UCSD-AML1 (cell line): ENCODE data around the gene SLC45A2.
"Not testable (repeated sequence)": the region's sequence is repeated elsewhere in the genome, so short reads cannot be mapped to it uniquely, and the experiment has no call there.

Experiments used
- DNase-seq: peaks from one replicate; lab custom pipeline; 2025; ENCODE audit not compliant: unreplicated experiment; lab: John Stamatoyannopoulos, UW

SLC45A2 gene

DNA sequence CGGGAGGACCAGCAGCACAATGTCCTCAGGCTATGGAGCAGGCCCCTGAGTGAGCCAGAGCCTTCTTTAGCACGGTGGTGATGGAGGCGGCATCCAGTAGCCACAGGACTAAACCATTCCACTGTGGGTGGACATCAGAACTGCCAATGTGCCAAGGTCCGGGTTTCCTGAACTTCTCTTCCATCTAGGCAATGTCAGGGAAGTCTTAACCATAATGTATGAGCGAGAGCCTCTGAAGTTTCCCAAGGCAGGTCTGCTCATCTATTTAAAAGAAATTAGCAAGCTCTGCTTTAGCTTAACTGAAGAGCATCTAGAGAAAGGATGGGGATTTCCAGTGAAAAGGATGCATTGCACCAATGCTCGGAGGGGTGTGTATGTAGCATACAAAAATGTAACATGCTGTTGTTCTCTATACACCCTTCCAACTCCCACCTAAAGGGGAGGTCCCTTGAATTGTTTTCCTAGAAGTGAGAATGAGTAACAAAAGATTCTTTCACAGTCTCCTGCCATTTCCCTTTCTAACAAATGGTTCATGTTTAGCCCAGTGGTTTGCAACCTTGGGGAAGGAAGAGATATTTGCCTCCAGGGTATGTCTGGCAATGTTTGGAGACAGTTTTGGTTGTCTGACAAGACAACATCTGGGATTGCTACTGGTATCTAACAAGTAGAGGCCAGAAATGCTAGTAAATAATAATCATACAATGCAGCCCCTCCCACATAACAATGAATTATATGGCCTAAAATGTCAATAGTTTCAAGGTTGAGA lies 54.4 kb downstream of the SLC45A2 start:
- no peak for DNase-seq

DNA sequence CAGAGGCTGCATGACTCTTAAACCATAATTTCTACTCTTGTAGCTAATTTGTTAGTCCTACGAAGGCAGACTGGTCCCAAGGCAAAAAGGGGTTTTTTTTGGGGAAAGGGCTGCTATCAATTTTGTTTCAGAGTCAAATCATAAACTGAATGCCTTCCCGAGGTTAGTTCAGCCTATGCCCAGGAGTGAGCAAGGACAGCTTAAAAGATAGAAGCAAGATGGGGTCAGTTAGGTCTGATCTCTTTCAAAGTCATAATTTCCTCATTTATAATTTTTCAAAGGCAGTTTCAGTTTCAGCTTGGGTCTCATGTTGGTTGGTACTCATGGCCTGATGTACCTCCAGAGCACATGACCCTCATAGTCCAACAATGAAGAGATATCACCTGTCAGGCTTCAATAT lies 56.2 kb downstream of the SLC45A2 start:
- no peak for DNase-seq

DNA sequence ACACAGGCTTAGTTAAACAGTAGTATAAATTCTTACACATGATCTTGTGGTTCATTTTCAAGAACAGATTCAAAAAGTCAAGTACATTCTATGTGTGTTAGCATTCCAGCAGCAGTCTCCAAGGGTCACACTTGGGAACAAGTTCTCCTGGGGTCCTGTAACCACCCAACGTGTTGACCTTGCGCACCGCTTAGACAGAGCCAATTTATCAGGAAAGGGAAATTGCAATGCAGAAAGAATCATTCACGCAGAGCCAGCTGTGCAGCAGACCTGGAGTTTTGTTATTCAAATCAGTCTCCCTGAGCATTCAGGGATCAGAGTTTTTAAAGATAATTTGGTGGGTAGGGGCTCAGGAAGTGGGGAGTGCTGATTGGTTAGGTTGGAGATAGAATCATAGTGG lies 56.8 kb downstream of the SLC45A2 start:
- no peak for DNase-seq

DNA sequence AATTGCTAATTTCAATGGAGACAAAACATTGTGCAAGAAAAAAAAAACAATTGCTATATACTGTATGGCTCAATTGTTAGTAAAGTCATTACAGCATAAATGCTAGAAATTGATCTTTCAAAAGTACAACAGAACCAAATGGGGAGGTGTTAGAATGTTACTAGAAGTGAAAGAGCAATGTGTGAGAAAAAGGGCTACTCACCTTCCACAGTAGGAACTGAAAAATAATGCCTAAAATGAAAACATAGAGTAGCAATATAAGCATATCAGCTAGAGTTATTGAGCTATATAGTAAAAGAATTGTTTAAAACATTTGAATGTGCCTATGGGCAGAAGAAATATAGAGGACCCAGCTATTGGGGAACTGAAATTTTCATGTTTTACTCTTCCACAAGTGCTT lies 59.2 kb downstream of the SLC45A2 start:
- DNase-seq: no peak

DNA sequence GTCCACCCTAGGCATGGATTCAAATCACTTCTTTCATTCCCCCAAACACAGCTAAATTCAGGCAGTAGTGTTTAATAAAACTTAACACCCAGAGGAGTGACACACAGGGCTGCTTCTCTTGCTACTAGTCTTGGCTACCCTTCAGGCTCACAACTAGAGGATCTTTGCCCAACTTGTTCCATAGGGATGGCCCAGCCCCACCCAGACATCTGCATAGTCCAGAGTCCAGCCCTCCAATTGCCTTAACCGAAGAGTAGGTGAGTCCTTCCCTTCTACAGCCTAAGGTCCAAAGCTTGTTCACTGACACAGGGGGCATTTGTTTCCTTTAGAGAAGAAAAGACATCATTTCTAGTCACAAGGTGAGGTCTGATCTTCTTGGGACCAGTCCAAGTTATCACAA lies 63.5 kb downstream of the SLC45A2 start:
- DNase-seq: no peak

DNA sequence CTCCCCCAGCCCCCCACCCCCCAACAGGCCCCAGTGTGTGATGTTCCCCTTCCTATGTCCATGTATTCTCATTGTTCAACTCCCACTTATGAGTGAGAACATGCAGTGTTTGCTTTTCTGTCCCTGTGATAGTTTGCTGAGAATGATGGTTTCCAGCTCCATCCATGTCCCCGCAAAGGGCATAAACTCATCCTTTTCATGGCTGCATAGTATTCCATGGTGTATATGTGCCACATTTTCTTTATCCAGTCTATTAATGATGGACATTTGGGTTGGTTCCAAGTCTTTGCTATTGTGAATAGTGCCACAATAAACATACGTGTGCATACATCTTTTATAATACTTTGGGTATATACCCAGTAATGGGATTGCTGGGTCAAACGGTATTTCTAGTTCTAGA lies 69.6 kb downstream of the SLC45A2 start:
- DNase-seq: not testable (repeated sequence)

DNA sequence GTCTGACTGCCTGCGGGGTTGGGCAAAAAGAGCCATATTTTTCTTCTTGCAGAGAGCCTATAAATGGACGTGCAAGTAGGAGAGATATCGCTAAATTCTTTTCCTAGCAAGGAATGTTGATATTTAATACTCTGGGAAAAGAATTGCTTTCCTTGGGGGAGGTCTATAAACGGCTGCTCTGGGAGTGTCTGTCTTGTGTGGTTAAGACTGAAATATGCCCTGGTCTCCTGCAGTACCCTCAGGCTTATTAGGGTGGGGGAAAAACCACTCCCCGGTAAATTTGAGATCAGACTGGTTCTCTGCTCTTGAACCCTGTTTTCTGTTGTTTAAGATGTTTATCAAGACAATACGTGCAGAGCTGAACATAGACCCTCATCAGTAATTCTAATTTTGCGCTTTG lies 78.2 kb downstream of the SLC45A2 start:
- DNase-seq: not testable (repeated sequence)

DNA sequence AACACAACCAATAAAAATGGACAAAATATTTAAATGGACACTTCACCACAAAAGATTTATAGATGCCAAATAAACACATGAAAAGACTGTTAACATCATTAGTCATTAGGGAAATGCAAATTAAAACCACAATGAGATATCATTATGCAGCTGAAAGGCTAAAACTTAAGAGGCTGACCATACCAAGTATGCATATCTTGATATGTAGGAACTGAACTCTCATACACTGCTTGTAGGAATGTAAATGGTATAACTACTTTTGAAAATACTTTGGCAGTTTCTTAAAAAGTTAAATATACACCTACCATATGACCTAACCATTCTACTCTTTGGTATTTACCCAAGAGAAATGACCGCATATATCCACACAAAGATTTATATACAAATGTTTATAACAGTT lies 79.1 kb downstream of the SLC45A2 start:
- DNase-seq: no peak

DNA sequence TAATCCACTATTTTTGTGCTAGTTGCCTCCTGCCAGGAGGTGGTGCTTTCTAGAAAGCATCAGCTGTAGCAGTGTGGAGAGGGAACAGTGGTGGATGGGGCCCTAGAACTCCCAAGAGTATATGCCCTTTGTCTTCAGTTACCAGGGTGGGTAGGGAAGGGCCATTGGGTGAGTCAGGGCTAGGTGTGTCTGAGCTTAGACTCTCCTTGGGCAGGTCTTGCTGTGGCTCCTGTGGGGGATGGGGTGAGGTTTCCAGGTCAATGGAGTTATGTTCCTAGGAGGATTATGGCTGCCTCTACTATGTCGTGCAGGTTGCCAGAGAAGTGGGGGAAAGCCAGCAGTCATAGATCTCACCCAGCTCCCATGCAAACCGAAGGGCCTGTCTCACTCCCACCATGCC lies 81.4 kb downstream of the SLC45A2 start:
- DNase-seq: no peak

DNA sequence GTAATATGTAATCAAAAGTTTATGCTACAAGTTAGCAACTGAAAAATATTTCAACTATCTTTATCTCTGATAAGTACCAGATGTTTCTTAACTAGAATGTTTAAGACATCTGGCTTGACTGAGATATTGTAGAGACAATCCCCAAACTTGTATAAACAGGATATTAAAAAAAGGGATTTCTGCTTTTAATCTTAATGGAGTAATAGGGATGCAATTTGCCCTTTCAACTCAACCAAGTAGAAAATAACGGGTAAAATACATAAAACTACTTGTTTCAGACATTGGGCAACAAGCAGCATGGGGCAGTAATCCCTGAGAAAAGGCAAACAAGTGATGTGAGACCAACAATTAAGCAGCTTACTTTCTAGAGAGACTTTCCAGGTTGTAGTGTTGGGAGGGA lies 83.3 kb downstream of the SLC45A2 start:
- DNase-seq: no peak
